ENCODE measurements around the gene CTSF.

Gene CTSF

GRCh38 chr11:66529655-66530054 is 38.8 kb downstream of the CTSF start:
- no peak for DNase-seq

- no peak for DNase-seq
These were observed 39.3 kb downstream of the CTSF start for GRCh38 chr11:66529069-66529468.

DNA sequence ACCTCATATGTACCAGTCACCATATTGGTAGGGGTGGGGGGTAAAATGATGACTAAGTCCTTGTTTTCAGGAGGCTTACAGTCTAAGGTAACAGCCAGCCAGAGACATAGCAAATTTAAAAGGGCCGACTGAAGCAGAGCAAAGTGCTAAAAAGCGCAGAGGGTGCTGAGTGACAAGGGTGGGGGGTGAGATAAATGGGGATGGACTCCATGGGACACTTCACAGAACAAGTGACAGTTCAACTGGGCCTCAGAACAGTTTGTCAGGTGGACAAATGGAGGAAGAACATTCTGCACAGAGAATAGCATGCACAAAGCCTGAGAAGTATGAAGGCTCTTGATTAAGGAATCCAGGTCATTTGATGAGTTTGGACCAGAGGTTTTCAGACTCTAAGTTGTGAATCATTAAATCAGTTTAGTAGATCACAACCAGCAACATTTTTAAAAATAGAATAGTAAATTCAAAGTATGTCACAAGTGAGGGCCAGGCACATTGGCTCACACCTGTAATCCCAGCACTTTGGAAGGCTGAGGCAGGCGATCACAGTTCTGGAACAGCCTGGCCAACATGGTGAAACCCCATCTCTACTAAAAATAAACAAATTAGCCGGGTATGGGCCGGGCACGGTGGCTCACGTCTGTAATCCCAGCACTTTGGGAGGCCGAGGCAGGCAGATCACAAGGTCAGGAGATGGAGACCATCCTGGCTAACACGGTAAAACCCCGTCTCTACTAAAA is 43.9 kb downstream of the CTSF start:
- DNase-seq, result no peak

GRCh38 chr11:66523611-66524010 is 44.8 kb downstream of the CTSF start:
- DNase-seq, result no peak

Measured in stimulated activated CD4-positive, alpha-beta T cell treated with anti-CD3 and anti-CD28 coated beads, Interleukin-4, amount 100 ng/mL, for 1 hour (primary cell).